KMS-11 (cell line): ENCODE results near the gene SIM1.

Source experiments
- H2AFZ ChIP-seq: fragments of 200-600 bp; sonication (generic); 2 replicates; pipeline ENCODE4 v1.6.1; 2016; ENCODE audit warnings: antibody characterized with exemption, mixed run types, low read depth
- H3K27ac ChIP-seq: fragments of 200-600 bp; sonication (generic); 2 replicates; pipeline ENCODE4 v1.6.1; 2016; ENCODE audit warnings: mild to moderate bottlenecking, mixed run types
- H3K27me3 ChIP-seq: fragments of 200-600 bp; sonication (generic); 2 replicates; pipeline ENCODE4 v1.6.1; 2017; ENCODE audit warnings: mild to moderate bottlenecking, low read depth, mixed run types, moderate library complexity; ENCODE audit not compliant: insufficient read depth
- H3K36me3 ChIP-seq: fragments of 200-600 bp; sonication (generic); 2 replicates; pipeline ENCODE4 v1.6.1; 2017; ENCODE audit warnings: mild to moderate bottlenecking, mixed run types; ENCODE audit not compliant: insufficient read depth
- H3K4me1 ChIP-seq: fragments of 200-600 bp; sonication (generic); 2 replicates; pipeline ENCODE4 v1.6.1; 2016; ENCODE audit warnings: mild to moderate bottlenecking, low read depth, mixed run types; ENCODE audit not compliant: poor library complexity, severe bottlenecking
- H3K4me2 ChIP-seq: fragments of 200-600 bp; sonication (generic); 2 replicates; pipeline ENCODE4 v1.7.0; 2016; ENCODE audit warnings: mild to moderate bottlenecking, mixed run types
- H3K4me3 ChIP-seq: fragments of 200-600 bp; sonication (generic); IDR thresholded peaks from 2 replicates; pipeline ENCODE4 v1.6.1; 2017; ENCODE audit warnings: low read depth, low read length, mixed read lengths; ENCODE audit not compliant: insufficient read depth
- H3K79me2 ChIP-seq: fragments of 200-600 bp; sonication (generic); 2 replicates; pipeline ENCODE4 v1.6.1; 2016; ENCODE audit warnings: low read depth, mixed run types; ENCODE audit not compliant: insufficient read depth
- H3K9ac ChIP-seq: fragments of 200-600 bp; sonication (generic); 2 replicates; pipeline ENCODE4 v1.6.1; 2016; ENCODE audit warnings: mild to moderate bottlenecking, mixed run types
- H4K20me1 ChIP-seq: fragments of 200-600 bp; sonication (generic); 2 replicates; pipeline ENCODE4 v1.6.1; 2016; ENCODE audit warnings: mild to moderate bottlenecking, mixed run types; ENCODE audit not compliant: insufficient read depth
- TF ChIP-seq, protein P1 (sequence below): fragments of 200-600 bp; sonication (generic); conservative IDR thresholded peaks from 2 replicates; pipeline ENCODE4 v1.6.1; 2017; ENCODE audit warnings: low read depth, mild to moderate bottlenecking, antibody characterized with exemption, low read length, moderate library complexity, mixed read lengths

The SIM1 gene

DNA sequence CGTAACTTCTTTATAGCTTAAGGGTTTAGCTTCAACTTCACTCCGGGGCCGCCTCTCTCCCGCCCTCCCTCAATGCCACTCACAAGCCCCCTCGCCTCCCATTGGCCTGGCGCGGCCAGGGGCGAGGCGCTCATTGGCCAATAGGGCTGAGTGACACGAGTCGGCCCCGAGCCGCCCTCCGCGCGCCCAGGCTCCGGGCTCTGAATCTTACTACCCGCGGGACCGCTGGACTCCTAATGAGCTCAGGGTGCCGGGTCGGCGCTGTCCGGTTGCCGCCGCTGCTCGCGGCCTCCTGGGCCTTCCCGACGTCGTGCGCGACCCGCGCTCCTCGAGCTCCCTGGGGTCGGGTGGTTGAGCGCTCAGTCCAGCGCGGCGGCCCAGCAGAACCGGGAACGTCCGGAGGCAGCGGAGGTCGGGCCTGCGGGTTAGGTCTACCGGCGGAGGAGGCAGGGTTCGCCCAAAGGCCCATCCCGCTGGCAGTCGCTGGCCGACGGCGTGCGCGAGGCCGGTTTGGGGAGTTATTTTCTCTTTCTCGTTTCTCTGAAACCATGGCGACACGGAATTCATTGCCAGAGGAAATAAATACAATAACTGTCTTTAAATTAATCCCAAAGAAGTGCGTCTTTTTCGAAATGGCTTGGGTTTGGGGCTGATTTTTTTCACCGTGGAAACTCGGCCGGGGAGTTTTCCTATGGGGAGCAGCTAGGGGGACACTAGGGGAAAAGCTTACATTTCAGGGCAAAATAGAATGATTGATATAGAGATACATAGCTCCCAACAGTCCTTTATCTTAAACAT, at the start of gene SIM1:
Gene SIM1 (minus strand): TSS at position 19 of the 798 bp plus-strand sequence. CDS start 1,453 bp downstream, outside the sequence.
- H3K4me1 ChIP-seq: peaks cover 15% of the 10 kb centered on the region
- H2AFZ ChIP-seq: no peak within 1 kb of the TSS
- no peaks in the 10 kb centered on the region for H4K20me1 ChIP-seq
- no peak within 1 kb of the TSS for H3K4me2 ChIP-seq
- H3K9ac ChIP-seq: no peak within 1 kb of the TSS
- no peak within 1 kb of the TSS for H3K4me3 ChIP-seq
- no peak within 1 kb of the TSS for H3K27ac ChIP-seq
- no peaks in the 10 kb centered on the region for H3K27me3 ChIP-seq
- no peaks in the 10 kb centered on the region for H3K36me3 ChIP-seq
- TF ChIP-seq, protein P1, sequence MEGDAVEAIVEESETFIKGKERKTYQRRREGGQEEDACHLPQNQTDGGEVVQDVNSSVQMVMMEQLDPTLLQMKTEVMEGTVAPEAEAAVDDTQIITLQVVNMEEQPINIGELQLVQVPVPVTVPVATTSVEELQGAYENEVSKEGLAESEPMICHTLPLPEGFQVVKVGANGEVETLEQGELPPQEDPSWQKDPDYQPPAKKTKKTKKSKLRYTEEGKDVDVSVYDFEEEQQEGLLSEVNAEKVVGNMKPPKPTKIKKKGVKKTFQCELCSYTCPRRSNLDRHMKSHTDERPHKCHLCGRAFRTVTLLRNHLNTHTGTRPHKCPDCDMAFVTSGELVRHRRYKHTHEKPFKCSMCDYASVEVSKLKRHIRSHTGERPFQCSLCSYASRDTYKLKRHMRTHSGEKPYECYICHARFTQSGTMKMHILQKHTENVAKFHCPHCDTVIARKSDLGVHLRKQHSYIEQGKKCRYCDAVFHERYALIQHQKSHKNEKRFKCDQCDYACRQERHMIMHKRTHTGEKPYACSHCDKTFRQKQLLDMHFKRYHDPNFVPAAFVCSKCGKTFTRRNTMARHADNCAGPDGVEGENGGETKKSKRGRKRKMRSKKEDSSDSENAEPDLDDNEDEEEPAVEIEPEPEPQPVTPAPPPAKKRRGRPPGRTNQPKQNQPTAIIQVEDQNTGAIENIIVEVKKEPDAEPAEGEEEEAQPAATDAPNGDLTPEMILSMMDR: no peak
- no peaks in the 10 kb centered on the region for H3K79me2 ChIP-seq

DNA sequence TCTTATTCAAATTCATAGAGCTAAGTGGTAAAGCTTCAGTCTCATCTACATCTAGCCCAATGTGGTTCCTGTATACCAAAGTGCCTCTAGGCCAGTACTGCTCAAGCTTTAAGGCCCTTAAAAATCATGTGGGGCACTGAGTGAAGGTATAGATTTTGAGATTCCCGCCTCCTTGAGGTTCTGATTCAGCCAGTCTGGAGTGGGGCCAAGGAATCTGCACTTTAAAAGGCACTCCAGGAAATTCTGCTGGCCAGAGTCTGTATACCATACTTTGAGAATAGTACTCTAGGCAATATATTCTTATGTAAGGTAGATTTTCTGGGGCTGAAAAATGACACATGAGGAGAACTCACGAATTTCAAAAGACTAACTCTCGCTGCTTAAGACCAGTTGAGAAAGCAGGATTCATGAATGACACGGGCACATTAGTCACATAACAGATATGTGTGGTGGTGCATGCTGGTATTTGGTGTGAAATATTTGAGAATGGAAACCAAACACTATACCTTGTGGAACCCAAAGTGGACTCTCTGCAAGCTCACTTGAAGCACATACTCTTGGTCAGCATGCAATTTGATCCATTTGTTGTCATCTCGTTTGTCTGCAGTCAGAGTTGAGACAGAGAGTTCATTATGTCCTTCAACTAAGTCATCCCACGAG, 47.6 kb upstream of the SIM1 start:
- no peak overlapping the region for H2AFZ ChIP-seq

DNA sequence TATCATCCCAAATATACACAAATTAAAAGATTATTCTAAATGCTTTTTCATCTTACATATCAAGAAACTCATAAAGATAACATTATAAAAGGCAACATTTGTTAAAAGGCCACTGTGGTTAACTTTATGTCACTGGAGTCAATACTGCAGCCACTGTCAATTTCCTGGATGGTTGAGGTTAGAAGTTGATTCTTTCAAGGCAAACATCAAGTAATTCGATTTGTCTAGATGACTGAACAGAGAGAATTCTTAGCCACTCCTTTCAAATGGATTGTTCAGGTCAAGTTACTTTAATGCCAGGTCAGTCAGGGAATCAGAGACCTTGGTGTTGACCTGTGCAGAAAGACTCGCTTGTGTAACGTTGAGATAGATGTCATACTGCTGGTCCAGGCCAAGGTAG, 44.4 kb upstream of the SIM1 start:
- Histone ChIP-seq H3K4me1 (no peaks in the 10 kb centered on the region), H2AFZ (no peak overlapping the region), H3K4me2 (no peak overlapping the region), H3K79me2 (no peaks in the 10 kb centered on the region), H3K36me3 (no peaks in the 10 kb centered on the region), H3K27me3 (no peaks in the 10 kb centered on the region), H4K20me1 (no peaks in the 10 kb centered on the region), H3K9ac (no peak overlapping the region), H3K4me3 (no peak overlapping the region), H3K27ac (no peak overlapping the region)
- TF ChIP-seq, protein P1: no peak

More for the DNA sequence above, 47.6 kb upstream of the SIM1 start:
- Histone ChIP-seq H3K27ac (no peak overlapping the region), H3K36me3 (no peaks in the 10 kb centered on the region), H3K4me2 (no peak overlapping the region), H3K9ac (no peak overlapping the region), H4K20me1 (no peaks in the 10 kb centered on the region), H3K4me3 (no peak overlapping the region), H3K27me3 (no peaks in the 10 kb centered on the region), H3K4me1 (no peaks in the 10 kb centered on the region), H3K79me2 (no peaks in the 10 kb centered on the region)
- TF ChIP-seq, protein P1: no peak

DNA sequence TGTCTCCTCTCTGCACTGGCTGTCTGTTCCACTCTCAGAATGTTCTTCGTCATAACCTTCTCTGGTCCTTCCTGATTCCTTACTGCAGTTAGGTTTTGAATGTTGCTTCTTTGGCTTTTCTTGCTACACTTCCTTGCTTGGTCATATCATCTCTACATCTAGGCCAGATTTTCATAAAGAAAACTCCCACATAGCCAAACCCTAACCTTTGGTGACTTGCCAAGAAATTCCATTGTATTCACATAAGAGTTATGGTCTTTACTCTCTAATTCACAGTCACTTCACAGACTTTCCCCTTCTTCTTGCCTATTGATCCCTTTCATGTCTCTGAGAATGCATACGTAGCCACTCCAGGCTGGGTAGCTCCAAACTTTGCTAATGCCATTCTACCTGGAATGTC, 41.9 kb upstream of the SIM1 start:
- Histone ChIP-seq H3K4me2 (no peak overlapping the region), H3K4me3 (no peak overlapping the region), H3K27ac (no peak overlapping the region), H2AFZ (no peak overlapping the region), H4K20me1 (no peaks in the 10 kb centered on the region), H3K27me3 (no peaks in the 10 kb centered on the region), H3K79me2 (no peaks in the 10 kb centered on the region), H3K9ac (no peak overlapping the region), H3K36me3 (no peaks in the 10 kb centered on the region), H3K4me1 (no peaks in the 10 kb centered on the region)
- TF ChIP-seq, protein P1: no peak
